NCI-H526 treated with DMSO at 0.1 percent for 48 hours (cell line): ENCODE measurements around the gene BRAT1.

Experiments
- DNase-seq: peaks from one replicate; lab custom pipeline; 2025; lab: John Stamatoyannopoulos, UW

BRAT1 gene

DNA sequence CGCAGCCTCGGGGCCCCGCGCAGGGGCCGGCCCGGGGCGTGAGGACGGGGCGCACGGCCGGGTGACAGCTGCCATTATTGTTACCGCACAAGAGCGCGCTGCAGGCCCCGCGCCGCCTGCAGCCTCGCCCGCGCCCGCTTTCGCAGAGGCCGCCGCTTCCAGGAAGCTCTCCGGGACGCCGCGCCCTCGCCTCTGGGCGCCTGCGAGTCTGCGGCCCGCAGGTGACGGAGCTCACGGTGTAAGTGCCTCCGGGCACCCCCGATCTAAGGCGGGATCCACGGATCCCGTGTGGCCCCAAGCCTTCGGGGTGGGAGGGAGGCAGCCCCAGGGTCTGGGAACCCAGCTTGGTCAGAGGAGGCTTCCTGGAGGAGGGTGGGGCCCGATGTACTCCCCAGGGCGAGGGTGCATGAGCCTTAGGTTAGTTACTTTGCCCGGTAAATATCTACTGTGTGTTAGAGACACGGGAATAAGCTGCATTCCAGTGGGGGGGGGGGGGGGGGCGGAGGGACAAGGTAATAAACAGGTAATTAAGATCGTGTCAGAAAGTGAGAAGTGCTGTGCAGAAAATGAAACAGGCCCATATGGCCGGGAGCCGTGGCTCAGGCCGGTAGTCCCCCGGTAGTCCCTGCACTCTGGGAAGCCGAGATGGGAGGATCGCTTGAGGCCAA is 4.1 kb upstream of the BRAT1 start:
- DNase-seq, result no peak

DNA sequence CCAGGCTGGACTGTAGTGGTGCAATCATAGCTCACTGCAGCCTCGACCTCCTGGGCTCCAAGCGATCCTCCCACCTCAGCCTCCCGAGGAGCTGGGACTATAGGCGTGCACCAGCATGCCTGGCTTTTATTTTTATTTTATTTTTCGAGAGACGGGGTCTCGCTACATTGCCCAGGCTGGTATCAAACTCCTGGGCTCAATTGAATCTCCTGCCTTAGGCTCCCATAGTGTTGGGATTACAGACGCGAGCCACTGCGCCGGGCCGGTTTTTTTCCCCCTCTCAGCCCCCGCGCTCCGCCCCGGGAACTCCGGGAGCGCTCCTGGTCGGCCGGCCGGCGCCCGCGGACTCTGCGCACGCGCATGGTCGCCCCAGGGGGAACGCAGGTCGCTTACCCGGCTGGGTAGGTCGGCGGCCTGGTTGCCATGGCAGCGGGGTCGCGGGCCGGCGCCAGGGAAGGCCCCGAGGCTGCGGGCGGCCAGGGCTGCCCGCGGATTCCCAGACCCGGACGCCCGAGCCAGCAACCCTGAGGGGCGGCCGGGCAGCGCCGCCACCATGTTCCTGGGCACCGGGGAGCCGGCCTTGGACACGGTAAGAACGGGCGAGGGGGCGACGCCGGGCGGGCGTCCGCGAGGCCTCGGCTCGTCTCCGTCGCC is 3.4 kb upstream of the BRAT1 start, which contains the start of gene IQCE:
IQCE (plus strand) TSS at position 351 of the 654 bp plus-strand sequence; CDS start at position 554, 203 bp downstream.
- peak; percentile 70 for DNase-seq

DNA sequence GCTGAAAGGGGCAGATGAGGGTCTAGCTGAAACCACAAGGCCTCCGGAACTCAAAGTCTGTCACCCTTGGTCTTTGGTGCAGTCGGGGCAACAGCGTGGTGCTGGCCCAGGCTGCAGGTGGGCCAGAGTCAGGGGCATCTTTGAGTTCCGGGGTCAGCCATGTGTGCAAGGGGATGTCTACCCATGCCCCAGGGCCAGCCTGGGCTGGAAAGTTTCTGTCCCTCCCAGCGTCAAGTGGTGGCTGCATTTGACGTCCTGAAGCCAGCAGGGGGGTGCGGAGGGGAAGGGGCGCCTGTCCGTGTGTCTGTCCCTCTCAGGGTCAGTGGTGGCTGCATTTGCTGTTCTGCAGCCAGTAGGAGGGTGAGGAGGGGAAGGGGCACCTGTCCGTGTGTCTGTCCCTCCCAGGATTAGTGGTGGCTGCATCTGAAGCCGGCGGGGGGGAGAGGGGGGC is 638 bp downstream of the BRAT1 start:
- DNase-seq, result no peak

DNA sequence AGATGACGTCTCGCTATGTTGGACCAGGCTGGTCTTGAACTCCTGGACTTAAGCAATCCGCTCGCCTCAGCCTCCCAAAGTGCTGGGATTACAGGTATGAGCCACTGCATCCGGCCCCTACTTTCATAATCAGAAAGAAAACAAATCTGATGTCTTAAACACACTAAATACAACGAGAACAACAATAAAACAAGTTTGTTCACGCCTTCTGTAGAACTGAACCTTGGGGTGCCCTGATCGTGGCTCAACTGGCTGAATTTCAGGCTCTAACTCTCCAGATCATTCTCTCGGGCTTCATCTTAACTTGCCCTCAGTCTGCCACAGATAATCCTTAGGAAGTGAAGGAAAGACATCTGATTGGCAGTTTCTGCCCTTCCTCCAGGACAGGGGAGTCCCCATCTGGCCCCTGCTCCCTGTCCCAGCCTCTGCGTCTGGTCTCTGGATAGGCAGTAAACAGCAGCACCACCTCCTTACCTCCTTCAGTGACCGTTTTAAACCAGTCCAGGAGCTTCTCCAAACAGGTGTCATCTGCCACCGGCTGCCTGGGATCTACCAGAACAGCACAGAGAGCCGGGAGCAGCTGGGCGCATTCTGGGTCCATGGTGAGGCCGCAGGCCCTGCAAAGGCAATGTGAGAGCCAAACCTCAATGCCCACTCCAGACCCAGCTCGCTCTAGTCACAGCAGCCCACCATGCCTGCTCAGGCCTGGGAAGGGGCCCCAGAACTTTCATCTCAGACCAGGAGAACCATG is 1.3 kb downstream of the BRAT1 start:
- peak; percentile 32 for DNase-seq

DNA sequence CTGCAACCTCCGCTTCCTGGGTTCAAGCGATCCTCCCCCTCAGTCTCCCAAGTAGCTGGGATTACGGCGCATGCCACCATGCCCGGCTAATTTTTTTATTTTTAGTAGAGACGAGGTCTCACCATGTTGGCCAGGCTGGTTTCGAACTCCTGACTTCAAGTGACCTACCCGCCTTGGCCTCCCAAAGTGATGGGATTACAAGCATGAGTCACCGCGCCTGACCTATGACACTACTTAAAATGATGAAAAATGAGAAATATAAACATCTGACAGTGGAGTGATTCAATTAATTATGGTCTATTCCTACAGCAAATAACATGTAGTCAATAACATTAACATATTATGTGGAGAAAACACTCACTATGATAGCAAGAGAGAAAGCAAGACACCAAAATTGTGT is 2.2 kb downstream of the BRAT1 start:
- no peak for DNase-seq

DNA sequence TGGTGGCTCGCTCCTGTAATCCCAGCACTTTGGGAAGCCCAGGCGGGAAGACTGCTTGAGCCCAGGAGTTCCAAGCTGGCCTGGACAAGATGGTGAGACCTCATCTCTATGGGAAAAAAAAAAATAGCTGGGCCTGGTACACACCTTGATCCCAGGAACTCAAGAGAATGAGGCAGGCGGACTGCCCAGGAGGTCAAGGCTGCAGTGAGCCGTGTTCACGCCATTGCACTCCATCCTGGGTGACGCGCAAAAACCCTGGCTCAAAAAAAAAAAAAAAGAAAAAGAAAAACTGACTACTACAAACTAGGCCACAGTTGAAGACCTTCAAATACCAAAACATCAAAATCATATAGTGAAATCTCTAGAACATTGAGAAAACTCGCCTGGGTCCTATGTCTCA is 3.9 kb downstream of the BRAT1 start:
- DNase-seq, result no peak

DNA sequence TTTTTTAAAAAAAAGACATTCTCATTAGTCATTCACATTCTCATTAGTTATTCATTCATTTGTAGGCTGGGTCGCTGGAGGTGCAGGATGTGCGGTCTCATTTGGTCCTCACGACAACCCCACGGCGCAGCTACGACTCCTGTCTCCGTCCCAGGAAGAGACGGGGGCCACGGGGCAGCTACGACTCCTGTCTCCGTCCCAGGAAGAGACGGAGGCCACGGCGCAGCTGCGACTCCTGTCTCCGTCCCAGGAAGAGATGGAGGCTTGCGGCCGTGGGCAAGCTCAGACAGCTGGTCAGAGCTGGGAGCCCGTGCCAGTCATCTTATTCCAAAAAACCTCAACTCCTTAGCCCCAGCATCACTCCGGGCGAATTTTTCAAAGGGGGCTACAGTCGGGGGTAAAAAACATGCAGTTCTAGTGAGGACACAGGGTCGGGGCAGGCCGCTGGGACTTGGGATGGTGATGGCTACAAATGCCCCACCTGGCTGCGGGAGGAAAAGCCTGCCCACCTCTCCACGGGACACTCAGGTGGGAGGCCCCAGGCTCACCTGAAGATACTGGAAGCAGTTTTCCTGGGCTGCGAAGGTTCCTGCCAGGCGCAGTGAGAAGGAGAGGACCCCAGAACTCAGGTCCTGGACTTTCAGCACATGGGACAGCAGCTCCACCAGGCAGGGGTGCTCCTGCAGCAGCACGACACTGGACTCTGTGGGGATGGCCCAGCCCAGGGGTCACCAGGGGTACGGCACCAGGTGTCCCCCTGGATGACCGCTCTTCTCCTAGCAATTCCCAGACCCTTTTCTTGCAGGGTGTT is 8.3 kb downstream of the BRAT1 start:
- DNase-seq, result no peak

DNA sequence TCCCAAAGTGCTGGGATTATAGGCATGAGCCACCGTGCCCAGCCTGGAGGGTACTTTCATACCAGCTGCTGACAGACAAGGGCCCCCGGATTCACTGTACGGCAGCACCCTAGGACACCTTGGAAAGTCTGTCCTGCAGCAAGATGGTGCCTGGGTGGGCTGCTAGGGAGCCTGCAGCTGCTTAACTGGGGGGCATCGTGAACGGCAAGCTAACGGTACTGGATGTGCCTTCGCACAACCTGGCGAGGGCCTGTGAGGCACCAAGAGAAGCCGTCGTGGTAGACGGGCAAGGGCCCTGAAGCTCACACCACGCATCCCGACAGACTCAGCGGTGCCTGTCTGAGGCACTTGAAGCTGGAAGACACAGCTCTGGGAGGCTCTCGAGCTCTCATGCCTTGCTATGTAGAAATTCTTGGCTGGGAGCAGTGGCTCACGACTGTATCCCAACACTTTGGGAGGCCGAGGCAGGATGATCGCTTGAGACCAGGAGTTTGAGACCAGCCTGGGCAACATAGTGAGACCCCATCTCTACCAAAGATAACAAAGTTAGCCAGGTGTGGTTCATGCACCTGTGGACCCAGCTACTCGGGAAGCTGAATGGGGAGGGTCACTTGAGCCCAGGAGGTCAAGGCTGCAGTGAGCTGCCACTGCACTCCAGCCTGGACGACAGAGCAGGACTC is 9.4 kb downstream of the BRAT1 start:
- DNase-seq, result no peak

DNA sequence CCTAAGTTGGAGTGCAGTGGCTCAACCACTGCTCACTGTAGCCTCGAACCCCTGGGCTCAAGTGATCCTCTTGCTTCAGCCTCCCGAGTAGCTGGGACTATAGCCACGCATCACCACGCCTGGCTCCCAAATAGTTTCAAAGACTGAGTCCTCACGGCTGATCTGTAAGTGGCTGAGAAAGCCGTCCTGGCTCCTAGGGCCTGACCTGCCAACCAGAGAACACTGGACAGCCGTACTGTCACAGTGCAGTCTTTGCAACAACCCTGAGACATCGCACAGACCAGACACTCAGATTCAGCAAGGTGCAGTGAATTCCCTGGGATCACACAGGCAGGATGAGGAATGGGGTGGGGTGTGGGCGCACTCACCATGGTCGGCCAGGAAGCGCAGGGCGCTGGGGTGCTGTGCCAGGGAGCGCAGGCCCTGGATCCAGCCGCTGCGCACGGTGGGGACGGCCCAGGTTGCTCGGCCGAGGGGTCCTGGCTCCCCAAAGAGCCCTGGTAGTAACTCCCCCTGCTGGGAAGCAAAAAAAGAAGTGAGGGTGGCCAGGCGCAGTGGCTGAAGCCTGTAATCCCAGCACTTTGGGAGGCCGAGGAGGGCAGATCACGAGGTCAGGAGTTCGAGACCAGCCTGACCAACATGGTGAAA is 10.7 kb downstream of the BRAT1 start:
- no peak for DNase-seq

DNA sequence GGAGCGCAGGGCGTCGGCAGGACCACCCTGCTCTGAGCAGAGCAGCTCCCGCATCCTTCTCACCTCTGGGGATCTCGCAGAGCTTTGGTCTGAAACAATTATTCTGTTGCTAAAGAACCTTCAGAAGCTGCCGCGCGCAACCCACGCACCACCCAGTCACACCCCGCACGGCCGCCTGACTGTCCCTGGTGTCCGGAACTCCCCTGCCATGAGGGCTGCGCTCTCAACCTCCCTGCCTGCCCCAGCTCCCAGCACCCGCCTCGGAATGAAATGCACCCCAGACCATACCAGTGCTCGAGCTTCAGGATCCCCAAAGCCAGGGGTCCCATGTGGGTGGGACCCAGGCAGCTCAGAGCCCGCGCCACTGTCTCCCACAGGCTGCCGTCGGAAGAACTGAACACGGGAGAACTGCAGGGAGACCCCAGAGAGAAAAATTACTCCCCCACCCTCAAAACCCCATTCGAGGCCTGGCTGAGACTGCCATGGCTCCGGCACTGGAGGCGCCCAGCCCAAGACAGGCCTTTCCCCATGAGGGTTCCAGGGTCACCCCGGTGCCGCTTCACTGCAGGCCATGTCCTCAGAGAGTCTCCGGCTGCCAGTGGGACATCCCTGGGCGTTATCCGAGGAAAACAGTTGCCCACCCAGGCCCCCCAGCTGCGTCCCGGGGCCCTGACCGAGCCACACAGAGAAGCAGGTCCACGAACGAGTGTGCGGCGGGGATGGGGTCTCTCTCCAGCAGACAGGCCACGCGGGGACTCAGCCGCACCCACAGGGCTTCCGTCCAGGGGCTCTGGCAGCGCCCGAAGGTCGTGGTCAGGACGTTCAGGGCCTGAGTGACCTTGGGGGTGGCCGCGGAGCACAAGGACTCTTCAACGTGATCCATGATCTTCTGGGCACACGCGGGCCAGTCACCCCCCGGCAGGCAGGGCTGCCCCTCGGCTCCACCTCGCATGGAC is 12.1 kb downstream of the BRAT1 start:
- no peak for DNase-seq

DNA sequence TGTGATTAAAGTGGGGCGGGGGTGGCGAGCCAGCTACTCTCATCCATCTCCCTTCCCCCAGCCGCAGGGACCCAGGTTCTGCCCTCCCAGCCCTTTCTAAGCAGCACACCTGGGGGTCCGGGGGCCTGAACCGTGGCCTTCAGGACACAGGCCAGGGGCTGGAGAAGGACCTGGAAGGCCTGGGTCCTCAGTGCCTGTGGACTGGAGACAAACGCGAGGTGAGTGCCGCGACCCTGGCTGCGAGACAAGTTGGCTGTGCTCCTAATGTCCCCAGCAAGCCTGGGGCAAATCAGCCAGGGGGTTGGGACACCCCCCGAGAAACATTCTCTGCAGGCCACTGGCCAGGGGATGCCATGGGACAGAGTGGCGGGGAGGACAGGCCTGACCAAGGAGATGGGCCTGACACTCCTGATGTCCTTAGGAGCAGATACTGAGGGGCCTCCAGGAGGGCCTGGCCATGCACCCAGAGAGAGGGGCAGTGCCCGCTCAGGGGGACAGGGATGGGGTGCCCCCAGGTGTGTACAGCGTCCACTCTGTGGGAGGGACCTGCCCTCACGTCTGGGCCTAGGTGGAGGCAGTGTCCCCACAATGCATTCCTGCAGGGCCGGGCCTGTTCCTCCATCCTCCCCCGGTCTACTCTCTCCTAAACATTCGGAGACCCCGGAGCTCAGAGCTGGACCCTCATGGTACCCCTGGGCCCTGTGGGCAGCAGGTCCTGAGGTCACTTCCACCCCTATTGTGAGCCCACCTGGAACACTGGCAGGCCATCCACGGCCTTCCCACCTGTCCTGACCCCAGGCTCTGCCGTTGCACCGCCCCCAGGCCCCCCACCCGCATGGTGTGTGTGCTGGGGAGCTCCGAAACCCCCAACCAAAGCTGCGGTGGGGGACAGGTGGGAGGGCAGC is 13.1 kb downstream of the BRAT1 start:
- no peak for DNase-seq

DNA sequence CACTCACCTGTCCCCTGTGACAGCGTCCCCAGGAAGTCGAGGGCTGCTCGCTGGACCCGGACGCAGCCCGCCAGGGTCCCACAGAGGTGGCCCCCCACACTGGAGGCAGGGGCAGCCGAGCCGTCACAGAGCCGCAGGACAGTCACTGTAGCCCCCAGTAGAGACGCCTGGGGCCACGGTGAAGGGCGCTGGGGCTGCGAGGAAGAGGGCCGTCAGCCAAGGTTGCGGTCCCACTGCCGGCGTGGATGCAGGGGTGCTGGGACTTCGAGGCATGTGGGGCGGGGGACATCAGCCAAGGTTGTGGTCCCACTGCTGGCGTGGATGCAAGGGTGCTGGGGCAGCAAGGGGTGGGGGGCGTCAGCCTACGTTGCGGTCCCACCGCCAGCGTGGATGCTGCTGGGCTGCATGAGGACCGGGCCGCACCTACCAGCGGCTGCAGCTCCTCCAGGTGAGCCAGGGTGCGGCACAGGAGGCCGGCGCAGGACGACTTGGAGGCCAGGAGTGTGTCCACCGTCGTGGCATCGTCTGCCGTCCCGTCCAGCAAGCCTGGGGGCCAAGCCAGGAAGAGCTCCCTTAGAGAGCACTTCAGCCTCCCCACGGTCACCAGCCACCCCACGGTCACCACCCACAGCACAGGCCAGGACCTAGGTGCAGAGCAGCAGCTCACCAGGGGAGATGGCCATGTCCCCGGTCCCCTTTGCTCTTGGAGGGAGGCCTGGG is 13.9 kb downstream of the BRAT1 start:
- no peak for DNase-seq

DNA sequence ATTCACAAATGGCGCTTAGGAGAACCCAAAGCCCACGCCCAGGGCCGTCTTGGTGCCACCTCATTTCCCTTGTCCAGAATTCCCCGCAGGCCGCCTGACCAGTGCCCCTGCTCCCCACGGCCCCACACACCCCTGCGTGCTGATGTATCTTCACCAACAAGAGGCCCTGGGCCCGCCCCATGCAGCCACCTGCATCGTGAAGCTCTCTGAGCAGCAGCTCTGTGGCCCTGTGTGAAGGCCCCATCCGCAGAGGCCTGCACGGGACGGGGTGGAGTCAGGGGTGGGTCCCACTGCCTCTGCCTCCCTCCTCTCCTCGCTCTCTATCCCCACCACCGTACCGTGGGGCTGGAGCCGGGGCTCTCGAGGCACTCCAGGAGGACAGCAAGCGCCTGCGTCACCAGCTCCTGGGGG is 14.7 kb downstream of the BRAT1 start:
- DNase-seq, result no peak

DNA sequence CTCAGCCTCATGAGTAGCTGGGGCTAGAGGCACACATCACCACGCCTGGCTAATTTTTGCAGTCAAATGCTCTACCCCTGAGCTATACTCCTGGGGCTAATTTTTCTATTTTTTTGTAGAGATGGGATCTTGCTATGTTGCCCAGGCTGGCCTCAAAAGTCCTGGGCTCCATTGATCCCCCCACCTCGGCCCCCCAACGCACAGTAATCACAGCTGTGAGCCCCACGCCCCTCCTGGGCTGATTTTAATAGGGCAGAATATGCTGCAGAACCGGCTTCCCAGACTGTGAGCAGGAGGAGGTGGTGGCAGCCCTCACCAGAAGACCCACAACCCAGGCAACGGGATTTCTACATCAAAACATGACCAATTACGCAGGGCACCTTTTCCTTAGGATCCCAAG is 15.2 kb downstream of the BRAT1 start:
- no peak for DNase-seq

DNA sequence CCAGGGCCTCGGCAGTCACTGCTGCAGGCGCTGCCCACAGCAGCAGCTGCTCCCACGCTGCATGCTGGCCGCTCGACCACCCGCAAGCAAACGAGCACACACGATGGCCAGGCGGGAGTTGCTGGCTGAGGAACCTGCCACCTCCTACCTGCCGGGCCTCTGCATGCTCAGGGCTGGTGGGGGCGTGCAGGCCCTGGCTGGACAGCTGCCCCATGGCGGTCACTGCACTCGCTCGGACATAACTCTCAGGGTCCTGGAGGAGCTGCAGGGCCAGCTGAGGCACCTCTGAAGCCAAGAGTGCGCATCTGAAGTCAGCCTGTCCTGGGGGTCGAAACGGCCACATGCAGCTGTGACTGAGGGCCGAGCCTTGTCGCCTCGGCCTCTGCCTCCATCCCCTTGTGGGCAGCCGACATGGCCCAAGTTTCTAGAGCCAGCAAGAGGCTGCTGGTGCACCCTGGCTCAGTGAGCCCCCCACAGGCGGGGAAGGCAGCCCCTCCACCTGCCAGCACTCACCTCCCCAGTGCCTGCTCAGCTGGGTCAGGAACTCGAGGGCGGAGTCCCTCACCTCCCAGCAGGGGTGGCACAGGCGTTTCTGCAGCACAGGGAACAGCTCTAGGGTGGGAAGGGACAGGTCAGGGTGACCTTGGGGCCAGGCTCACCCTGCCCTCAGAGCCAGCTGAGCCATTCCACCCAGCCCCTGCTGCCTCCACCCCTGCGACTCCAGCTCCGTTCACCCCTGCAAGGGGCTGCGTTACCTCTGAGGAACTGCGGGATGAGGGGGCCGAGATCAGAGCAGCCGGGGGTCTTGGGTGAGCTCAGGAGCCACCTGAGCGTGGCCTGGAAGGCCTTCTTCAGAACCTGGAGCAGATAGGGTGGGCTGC is 16.1 kb downstream of the BRAT1 start:
- no peak for DNase-seq

DNA sequence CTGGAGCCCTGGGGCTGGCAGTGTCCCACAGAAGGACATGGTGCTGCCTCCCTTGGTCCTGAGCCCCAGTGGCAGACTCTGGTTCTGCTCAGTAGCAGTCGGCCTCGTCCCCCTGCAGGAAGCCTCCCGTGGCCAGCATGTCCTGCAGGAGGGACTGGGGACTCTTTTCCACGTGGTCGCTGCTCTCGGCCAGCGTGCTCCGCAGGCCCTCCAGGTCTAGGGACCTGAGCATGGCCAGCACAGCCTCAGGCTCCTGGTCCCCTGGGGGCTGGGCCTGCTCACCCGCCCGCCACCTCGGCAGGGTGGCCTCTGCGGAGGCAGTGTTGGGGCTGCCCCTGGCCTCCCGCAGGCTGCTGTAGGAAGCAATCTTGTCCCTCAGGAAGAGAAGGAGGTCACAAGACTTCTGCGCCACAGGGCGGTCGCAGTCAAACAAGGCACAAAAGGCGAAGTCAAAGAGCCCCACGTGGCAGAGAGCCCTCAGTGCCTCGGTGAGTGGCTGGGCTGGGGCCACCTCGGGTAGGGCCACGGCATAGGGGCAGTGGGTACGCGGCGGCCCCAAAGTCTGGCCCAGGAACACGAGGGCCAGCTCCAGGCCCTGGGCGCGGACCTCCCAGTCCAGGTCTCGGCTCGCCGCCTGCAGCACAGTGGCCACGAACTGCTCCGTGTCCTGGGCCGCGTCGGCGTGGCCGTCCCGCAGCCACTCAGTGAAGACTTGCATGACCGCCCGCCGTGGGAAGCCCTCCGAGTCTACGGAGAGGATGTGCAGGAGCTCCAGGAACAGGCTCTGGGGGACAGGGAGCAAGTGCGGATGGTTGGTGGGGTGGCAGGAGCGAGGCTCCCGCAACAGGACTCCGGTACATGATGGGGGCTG is 17.1 kb downstream of the BRAT1 start:
- DNase-seq, result no peak
